Esophagus squamous epithelium (tissue), 4 donors: Measurements from ENCODE around the gene SPNS2.

Experiments
- POLR2A ChIP-seq, 4 donors: fragments of 450-650 bp; IDR thresholded peaks; one replicate each; pipeline ENCODE4 v1.6.1; 2017; ENCODE audit warnings: antibody characterized with exemption in 4 of 4, mild to moderate bottlenecking in 4 of 4, moderate library complexity in 3 of 4
- TF ChIP-seq, protein P1 (sequence below), 6 experiments: fragments of 450-650 bp in 4 of 6; fragments of 200-600 bp in 2 of 6; sonication (generic) in 2 of 6; IDR thresholded peaks; one replicate each; pipeline ENCODE4 v1.5.1; 2016 to 2019; ENCODE audit warnings: antibody characterized with exemption in 6 of 6, mild to moderate bottlenecking in 4 of 6, moderate library complexity in 4 of 6

DNA sequence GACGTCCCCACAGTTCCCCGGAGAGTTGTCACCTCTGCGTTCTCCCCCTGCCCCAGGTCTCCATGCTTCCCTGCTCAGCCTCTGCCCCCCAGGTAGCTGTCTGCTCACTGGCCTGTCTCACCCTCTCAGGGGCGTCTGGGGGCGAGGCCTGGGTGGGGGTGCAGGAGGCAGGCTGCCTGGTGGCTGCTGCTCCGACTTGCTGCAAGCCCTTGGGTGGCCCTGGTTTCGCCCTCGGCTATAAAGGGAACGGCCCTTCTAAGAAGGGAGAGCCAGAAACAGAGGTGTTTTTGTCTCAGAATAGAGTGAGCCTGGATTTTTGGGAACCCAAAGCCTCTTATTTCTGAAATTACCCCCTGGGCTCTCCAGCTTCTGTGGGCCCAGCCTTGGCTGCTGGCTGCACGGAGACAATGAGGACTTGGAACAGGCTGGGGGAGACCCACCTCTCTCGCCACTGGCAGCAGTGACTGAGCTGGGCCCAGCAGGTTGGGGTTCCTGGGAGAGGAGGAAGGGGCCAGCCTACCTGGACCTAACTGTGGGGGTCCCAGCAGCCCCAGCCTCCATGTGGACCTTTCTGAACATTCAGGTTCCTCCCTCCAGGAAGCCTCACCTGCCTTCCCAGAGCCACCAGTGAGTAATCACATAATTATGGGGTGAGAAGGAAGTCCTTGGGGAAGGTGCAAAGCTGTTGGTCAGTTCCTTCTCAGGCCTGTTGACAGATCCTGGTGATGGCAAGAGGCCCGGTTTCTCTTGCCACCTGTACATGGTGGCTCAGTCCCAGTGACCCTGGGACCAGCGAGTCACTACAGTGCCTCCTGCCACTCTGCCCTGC, 15.5 kb upstream of the SPNS2 start:
- TF ChIP-seq, protein P1, sequence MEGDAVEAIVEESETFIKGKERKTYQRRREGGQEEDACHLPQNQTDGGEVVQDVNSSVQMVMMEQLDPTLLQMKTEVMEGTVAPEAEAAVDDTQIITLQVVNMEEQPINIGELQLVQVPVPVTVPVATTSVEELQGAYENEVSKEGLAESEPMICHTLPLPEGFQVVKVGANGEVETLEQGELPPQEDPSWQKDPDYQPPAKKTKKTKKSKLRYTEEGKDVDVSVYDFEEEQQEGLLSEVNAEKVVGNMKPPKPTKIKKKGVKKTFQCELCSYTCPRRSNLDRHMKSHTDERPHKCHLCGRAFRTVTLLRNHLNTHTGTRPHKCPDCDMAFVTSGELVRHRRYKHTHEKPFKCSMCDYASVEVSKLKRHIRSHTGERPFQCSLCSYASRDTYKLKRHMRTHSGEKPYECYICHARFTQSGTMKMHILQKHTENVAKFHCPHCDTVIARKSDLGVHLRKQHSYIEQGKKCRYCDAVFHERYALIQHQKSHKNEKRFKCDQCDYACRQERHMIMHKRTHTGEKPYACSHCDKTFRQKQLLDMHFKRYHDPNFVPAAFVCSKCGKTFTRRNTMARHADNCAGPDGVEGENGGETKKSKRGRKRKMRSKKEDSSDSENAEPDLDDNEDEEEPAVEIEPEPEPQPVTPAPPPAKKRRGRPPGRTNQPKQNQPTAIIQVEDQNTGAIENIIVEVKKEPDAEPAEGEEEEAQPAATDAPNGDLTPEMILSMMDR (IDR thresholded peaks at IDR 0.05): no peak
- no peak for TF ChIP-seq POLR2A (IDR thresholded peaks at IDR 0.05)
